B cell (primary cell): ENCODE measurements around the gene TUG1.

Experiments used
- CTCF ChIP-seq: fragments of 200-600 bp; IDR thresholded peaks from one replicate; pipeline ENCODE4 v1.8.0; 2022; ENCODE audit warnings: antibody characterized with exemption, mild to moderate bottlenecking
- EZH2 ChIP-seq: IDR thresholded peaks from 2 replicates; pipeline ENCODE4 v1.6.1; 2012; ENCODE audit warnings: borderline replicate concordance, low read depth, mild to moderate bottlenecking, moderate library complexity, low read length; ENCODE audit not compliant: insufficient read depth, poor library complexity, severe bottlenecking

GRCh38 chr22:31022516-31022915 is 53.5 kb downstream of the TUG1 start:
- TF ChIP-seq CTCF, result no peak
- no peak for TF ChIP-seq EZH2
